ENCODE results near the gene GPR31.

Gene GPR31

DNA sequence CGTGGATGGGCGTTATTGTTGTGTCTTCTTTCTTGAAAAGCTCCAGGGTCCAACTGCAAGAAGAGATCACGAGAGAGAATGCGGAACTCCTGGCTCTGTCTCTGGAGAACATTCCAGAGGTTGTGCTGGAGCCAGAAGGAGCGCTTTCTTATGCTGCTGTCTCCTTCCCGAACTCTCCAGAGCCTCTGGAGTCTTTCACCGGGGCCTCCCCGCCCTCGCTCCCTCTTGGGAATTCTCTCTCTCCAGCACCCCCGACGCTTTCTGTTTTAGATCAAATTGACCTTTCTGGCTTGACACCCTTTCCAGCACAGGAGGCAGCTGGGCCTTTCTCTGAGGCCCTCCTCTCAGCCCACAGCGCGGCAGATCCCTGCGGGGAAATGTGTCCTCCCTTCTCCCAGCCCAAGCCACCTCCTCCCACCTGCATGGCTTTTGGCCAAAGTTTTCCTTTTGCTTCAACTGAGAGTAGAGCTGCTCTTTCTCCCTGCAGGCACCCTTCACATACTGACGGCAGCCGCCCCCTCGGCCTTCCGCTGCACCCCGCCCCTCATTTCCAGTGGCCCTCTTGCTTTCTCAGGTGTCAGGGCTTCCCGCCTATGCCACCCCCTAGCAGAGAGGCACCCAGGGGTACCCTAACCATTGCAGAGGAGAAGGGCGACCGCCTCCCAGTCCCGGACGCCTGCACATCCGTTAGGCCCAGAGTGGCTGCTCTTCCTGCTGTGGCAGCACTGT, 41.5 kb downstream of the GPR31 start:
- no peak for DNase-seq

GRCh38 chr6:167115054-167115453, 42.7 kb downstream of the GPR31 start:
- DNase-seq = no peak

DNA sequence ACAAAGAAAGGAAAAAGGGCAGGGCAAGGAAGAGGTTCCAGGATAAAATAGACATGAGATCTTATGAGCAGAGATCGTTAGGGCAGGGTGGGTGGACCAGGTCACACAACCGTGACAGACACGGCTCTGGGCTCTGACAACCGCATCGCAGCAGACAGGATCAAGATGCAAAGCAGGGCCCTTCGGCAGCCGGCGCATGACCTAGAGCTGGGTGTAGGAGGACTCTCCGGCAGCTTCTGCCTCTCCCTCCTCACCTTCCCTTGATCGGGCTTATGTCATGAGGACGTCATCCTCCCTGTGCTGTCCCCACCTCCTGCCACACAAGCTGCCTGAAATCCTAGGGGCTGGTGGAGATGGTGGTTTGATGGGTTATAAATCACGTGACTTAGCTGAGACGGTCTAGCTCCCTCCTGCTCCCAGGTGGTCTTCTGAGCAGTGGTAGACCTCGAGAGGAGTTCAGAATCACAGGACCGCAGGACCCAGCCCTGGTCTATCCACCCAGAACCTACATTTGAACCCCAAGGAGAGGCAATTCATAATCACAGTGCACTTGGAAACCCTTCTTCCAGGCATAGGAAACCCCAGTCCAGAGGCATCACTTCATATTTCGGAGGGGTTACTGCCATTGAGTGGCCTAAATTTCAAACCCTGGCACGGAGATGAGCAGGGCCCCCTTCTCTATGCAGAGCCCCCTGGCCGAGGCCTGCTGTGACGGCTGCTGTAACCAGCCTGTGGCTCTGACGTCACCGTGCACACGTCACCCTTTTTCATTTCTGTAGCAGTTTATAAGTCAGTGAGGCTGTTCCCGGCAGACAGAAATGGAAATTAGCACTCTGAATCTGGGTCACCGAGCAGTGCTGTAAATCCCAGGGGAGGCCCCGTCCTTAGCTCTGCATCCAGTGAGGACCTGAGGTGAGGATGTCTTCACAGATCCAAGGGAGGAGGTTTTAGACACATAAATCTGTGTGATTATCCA, 43.6 kb downstream of the GPR31 start:
- DNase-seq = no peak

- no peak for DNase-seq
Observed at GRCh38 chr6:167113047-167113754, 44.6 kb downstream of the GPR31 start.

DNA sequence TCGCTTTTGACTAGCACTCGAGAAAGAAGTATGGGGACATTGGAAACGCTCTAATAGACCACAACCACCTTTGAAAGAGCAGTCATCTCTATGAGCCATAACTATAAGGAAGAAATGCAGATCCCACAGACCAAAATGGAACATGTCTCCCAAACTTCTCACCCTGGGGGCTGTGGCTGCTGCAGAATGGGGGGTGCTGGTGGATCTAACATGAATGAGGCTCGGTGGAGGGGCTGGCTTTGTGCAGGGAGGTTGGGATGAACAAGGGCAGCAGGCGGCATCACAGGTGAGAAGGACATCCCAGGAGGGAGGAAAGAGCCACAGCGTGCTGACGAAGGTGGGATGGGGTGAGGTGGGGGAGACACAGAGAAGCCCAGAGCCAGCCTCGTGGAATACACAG, 45.4 kb downstream of the GPR31 start:
- no peak for DNase-seq

GRCh38 chr6:167111597-167111996, 46.2 kb downstream of the GPR31 start:
- DNase-seq = no peak

- DNase-seq = no peak
Observed at GRCh38 chr6:167109651-167110050, 48.1 kb downstream of the GPR31 start.

GRCh38 chr6:167108278-167108677, 49.5 kb downstream of the GPR31 start:
- no peak for DNase-seq

DNA sequence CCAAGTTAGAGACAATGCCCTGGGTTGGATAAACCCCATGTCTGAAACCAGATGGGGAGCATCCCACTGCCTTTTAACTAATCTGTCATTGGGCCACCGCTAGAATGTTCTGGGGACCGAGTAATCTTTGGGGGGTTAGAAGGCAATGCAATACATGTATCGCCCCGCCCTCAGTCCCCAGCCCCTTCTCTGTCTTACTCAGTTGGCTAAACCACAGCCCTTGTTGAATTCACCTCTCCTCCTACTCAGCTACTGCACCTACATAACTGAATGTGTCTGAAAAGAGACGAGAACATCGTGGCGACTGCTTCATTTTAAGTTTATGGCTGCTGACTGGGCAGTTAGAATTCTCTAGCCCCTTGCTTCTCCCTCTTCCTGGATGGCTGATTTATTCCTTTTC, 50.0 kb downstream of the GPR31 start:
- DNase-seq = no peak

DNA sequence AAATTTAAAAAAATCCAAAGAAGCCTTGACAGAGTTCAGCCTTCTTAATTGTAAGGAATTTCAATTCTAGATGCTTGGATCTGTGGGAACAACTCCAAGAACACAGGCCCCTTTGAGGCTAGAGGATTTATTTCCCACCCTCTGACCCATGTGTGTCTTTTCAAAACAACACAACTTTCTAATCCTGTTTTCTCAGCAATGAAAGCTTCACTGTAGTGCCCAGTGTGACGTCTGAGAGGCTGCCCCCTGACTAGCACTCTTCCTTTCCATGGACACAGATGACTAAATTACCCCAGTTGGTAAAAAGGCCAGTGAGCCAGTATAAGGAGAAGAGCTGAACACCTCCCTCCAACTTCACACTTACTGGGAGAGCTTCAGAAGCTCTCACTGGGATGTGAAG, 51.4 kb downstream of the GPR31 start:
- no peak for DNase-seq

All from NCI-H510A (cell line).